ENCODE results near the gene LRRN4. TPM values are rescaled to one million over a fixed set of nuclear protein-coding genes. Genes with fewer than 3 reads are reported as not detected.

LRRN4 gene
- total and polyA plus RNA-seq, 2 of the 4 experiments (the other 2 are of a cell fraction): under 0.01 to 0.19 TPM

- intact Hi-C loops (cut with micrococcal nuclease): no loop called here
- dilution Hi-C loops (cut with HindIII; ENCODE audit: low sequenced_read_pairs, unreplicated experiment): no loop called here
- Histone ChIP-seq H3K56ac (ENCODE audit: extremely low read depth, insufficient read depth, low read length) (no peak overlapping the region), H2AK9ac (replicated peaks; ENCODE audit: low read depth, low read length, poor library complexity) (no peak overlapping the region), H4K20me1 (ENCODE audit: insufficient read depth, low read length) (no peaks in the 10 kb centered on the region), H3K36me3 (ENCODE audit: control insufficient read depth, insufficient read depth, low read length) (no peaks in the 10 kb centered on the region), H4K5ac (ENCODE audit: low read depth, low read length) (no peak overlapping the region), H4K91ac (ENCODE audit: insufficient read depth, low read depth, low read length) (no peak overlapping the region), H3K14ac (replicated peaks; ENCODE audit: low read depth, low read length) (no peak overlapping the region), H3K4me2 (ENCODE audit: low read depth, low read length) (no peak overlapping the region), H3K27ac (ENCODE audit: insufficient read depth, low read length) (no peak overlapping the region), H3K4me3 (ENCODE audit: insufficient read depth, low read depth, low read length) (no peak overlapping the region), H4K8ac (ENCODE audit: low read depth in 2 of 2, low read length in 2 of 2) (no peak overlapping the region), H3K9ac (ENCODE audit: low read depth, low read length) (no peak overlapping the region), H2BK5ac (ENCODE audit: low read depth, low read length, poor library complexity, severe bottlenecking) (no peak overlapping the region), H3K23ac (ENCODE audit: low read depth, low read length) (no peak overlapping the region), H2AK5ac (ENCODE audit: low read depth, low read length) (no peak overlapping the region), H2BK120ac (ENCODE audit: low read depth, low read length) (no peak overlapping the region), H3K4ac (ENCODE audit: low read depth, low read length) (no peak overlapping the region), H3K79me1 (ENCODE audit: low read depth in 1 of 2, low read length in 2 of 2) (no peaks in the 10 kb centered on the region), H3K4me1 (ENCODE audit: control insufficient read depth, insufficient read depth, low read length) (no peaks in the 10 kb centered on the region; the same call in 1 of the 2 replicates), H2BK20ac (ENCODE audit: low read depth, low read length) (no peak overlapping the region), H2BK15ac (ENCODE audit: low read depth, low read length) (no peak overlapping the region), H3K27me3 (ENCODE audit: control insufficient read depth, insufficient read depth, low read length) (peaks cover 12% of the 10 kb centered on the region), H3K9me3 (ENCODE audit: control insufficient read depth, insufficient read depth, low read length) (no peaks in the 10 kb centered on the region), H3K18ac (ENCODE audit: low read depth, low read length) (no peak overlapping the region), H3K9me1 (ENCODE audit: insufficient read depth, low read length) (no peaks in the 10 kb centered on the region), H2AFZ (replicated peaks; ENCODE audit: low read length, poor library complexity) (no peak overlapping the region)
- DNase-seq (no peak), ATAC-seq (ENCODE audit: low read depth) (no peak)
- in situ Hi-C loops (cut with MboI; ENCODE audit: low sequenced_read_pairs): no loop called here
- CTCF ChIA-PET: no interaction called here
- WGBS, 2 experiments (ENCODE audit: extremely low coverage in 2 of 2, insufficient read length in 1 of 2): 33% methylated on average over 2 of the region's 6 CpGs; no CpG with 5 or more reads in 1 of the 2 experiments
- TF ChIP-seq RFX5 (IDR thresholded peaks at IDR 0.05; ENCODE audit: low read depth, low read length): no peak
- TF ChIP-seq FOS (IDR thresholded peaks at IDR 0.05; ENCODE audit: low read depth, low read length): no peak
- TF ChIP-seq POLR2A (IDR thresholded peaks at IDR 0.05; ENCODE audit: low read depth, low read length): no peak
- no peak for TF ChIP-seq NFE2L2 (IDR thresholded peaks at IDR 0.05; ENCODE audit: low read depth, low read length)
- TF ChIP-seq MAFK (IDR thresholded peaks at IDR 0.05; ENCODE audit: low read depth, low read length): no peak
- no peak for TF ChIP-seq ELK1 (IDR thresholded peaks at IDR 0.05; ENCODE audit: borderline replicate concordance, low read depth, low read length)
- TF ChIP-seq CHD1 (IDR thresholded peaks at IDR 0.05; ENCODE audit: low read depth, low read length): no peak
- no peak for TF ChIP-seq RAD21 (IDR thresholded peaks at IDR 0.05; ENCODE audit: low read length)
- TF ChIP-seq BHLHE40 (IDR thresholded peaks at IDR 0.05; ENCODE audit: low read depth, low read length): no peak
- POLR2A ChIA-PET (ENCODE audit: unreplicated experiment): no interaction called here
- BruUV-seq (replicated peaks): no TSS peak
These were observed 6.4 kb upstream of the LRRN4 start for GRCh38 chr20:6060213-6060612.

Data from IMR-90 (cell line).